Measurements from ENCODE around the gene SOHLH1.

DNA sequence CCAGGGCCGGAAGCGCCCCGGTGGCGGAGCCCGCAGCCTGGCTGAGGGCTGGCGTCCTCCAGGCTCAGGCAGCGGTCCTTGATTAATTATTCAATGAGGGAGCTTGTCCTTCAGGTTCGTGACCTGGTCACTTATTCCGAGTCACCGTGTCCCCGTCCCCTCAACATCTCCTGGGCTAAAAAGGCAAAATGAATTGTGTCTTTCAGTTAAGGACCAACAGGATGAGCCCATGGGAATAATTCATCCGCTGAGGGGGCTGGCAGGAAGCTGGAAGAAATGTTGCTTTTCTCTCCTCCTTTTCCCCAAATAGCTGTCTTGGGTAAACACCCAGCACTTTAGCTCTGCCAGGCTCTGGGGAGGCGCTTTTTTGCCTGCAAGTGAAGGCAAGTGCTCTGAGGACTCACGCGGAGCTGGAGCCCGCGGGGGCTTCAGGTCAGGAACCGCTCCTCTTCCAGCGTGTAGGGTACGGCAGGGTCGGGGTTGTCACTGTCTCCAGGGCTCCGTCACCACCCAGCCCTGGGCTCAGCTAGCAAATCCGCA is 15.8 kb upstream of the SOHLH1 start:
- TF ChIP-seq CTCF (IDR thresholded peaks at IDR 0.05) (no peak), POLR2A (IDR thresholded peaks at IDR 0.05) (no peak)

Data from Peyer's patch (tissue), 4 donors.